ENCODE data around the gene TMEM101.

The TMEM101 gene

GRCh38 chr17:43966276-43966675 lies 48.5 kb downstream of the TMEM101 start:
- TF ChIP-seq FOXP2 (optimal IDR thresholded peaks at IDR 0.05; ENCODE audit: borderline replicate concordance, extremely low read depth, extremely low read length, insufficient read depth) (no peak), TAF1 (IDR thresholded peaks at IDR 0.05; ENCODE audit: borderline replicate concordance, insufficient read depth, low read length) (no peak), POLR2AphosphoS5 (IDR thresholded peaks at IDR 0.05; ENCODE audit: low read depth, low read length) (no peak)
- TF ChIP-seq, protein P1, sequence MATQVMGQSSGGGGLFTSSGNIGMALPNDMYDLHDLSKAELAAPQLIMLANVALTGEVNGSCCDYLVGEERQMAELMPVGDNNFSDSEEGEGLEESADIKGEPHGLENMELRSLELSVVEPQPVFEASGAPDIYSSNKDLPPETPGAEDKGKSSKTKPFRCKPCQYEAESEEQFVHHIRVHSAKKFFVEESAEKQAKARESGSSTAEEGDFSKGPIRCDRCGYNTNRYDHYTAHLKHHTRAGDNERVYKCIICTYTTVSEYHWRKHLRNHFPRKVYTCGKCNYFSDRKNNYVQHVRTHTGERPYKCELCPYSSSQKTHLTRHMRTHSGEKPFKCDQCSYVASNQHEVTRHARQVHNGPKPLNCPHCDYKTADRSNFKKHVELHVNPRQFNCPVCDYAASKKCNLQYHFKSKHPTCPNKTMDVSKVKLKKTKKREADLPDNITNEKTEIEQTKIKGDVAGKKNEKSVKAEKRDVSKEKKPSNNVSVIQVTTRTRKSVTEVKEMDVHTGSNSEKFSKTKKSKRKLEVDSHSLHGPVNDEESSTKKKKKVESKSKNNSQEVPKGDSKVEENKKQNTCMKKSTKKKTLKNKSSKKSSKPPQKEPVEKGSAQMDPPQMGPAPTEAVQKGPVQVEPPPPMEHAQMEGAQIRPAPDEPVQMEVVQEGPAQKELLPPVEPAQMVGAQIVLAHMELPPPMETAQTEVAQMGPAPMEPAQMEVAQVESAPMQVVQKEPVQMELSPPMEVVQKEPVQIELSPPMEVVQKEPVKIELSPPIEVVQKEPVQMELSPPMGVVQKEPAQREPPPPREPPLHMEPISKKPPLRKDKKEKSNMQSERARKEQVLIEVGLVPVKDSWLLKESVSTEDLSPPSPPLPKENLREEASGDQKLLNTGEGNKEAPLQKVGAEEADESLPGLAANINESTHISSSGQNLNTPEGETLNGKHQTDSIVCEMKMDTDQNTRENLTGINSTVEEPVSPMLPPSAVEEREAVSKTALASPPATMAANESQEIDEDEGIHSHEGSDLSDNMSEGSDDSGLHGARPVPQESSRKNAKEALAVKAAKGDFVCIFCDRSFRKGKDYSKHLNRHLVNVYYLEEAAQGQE (IDR thresholded peaks at IDR 0.05; ENCODE audit: insufficient read depth in 1 of 2, low read depth in 2 of 2, low read length in 2 of 2): no peak

DNA sequence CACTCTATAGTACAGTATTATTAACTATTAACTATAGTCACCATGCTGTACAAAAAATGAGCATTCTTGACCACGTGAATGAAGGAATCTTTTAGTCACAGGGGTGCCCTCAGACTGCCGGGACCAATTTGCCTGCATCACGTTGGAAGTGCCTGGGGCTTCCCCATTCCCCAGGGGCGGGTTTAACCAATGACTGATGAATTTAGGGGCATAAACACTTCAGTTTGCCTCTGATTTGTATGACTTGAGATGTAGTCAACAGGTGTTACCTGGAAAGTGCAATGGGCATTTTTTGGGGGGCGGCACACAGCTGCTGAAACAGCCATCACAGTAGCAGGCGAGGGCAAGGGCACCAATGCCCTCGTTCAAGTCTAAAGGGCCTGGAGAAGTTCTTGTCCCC lies 52.3 kb downstream of the TMEM101 start:
- no peak for TF ChIP-seq SIN3A (IDR thresholded peaks at IDR 0.05; ENCODE audit: borderline replicate concordance, insufficient read depth, low read length)
- TF ChIP-seq, protein P1 (IDR thresholded peaks at IDR 0.05; ENCODE audit: insufficient read depth in 1 of 2, low read depth in 2 of 2, low read length in 2 of 2): no peak
- TF ChIP-seq FOXP2 (optimal IDR thresholded peaks at IDR 0.05; ENCODE audit: borderline replicate concordance, extremely low read depth, extremely low read length, insufficient read depth): no peak
- TF ChIP-seq POLR2AphosphoS5 (IDR thresholded peaks at IDR 0.05; ENCODE audit: low read depth, low read length): no peak
- TF ChIP-seq TAF1 (IDR thresholded peaks at IDR 0.05; ENCODE audit: borderline replicate concordance, insufficient read depth, low read length): no peak

GRCh38 chr17:43961954-43962353 lies 52.8 kb downstream of the TMEM101 start:
- TF ChIP-seq SIN3A (IDR thresholded peaks at IDR 0.05; ENCODE audit: borderline replicate concordance, insufficient read depth, low read length) (no peak), POLR2AphosphoS5 (IDR thresholded peaks at IDR 0.05; ENCODE audit: low read depth, low read length) (no peak), FOXP2 (optimal IDR thresholded peaks at IDR 0.05; ENCODE audit: borderline replicate concordance, extremely low read depth, extremely low read length, insufficient read depth) (no peak), TAF1 (IDR thresholded peaks at IDR 0.05; ENCODE audit: borderline replicate concordance, insufficient read depth, low read length) (no peak)
- TF ChIP-seq, protein P1 (IDR thresholded peaks at IDR 0.05; ENCODE audit: insufficient read depth in 1 of 2, low read depth in 2 of 2, low read length in 2 of 2): no peak
